Measurements from ENCODE around the gene MAMLD1.

Gene MAMLD1

DNA sequence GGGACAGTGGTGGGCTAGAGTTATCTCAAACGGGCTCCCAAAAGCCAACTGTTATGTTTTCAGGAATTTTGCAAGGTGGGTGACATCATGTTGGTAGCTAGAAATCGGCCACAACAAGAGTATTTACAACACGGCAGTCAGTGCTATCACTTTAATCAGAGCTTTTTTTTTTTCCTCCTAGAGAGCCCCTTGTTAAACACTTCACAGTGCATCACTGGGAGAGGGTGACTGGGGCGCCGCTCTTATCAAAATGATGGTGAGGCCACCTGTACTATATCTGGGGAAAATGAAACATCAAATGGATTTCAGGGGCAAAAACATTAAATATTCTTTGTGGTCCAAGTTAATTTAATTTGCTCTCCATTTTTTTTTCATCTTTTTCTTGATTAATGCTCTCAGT lies 44.9 kb downstream of the MAMLD1 start:
- H3K4me3 ChIP-seq (ENCODE audit: control insufficient read depth, low read depth, low read length), result no peak overlapping the region
- no peak for DNase-seq (ENCODE audit: low read depth)
- TF ChIP-seq, protein P1, sequence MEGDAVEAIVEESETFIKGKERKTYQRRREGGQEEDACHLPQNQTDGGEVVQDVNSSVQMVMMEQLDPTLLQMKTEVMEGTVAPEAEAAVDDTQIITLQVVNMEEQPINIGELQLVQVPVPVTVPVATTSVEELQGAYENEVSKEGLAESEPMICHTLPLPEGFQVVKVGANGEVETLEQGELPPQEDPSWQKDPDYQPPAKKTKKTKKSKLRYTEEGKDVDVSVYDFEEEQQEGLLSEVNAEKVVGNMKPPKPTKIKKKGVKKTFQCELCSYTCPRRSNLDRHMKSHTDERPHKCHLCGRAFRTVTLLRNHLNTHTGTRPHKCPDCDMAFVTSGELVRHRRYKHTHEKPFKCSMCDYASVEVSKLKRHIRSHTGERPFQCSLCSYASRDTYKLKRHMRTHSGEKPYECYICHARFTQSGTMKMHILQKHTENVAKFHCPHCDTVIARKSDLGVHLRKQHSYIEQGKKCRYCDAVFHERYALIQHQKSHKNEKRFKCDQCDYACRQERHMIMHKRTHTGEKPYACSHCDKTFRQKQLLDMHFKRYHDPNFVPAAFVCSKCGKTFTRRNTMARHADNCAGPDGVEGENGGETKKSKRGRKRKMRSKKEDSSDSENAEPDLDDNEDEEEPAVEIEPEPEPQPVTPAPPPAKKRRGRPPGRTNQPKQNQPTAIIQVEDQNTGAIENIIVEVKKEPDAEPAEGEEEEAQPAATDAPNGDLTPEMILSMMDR (IDR thresholded peaks at IDR 0.05; ENCODE audit: control insufficient read depth, insufficient read depth, low read depth, low read length, missing control alignments), result no peak

DNA sequence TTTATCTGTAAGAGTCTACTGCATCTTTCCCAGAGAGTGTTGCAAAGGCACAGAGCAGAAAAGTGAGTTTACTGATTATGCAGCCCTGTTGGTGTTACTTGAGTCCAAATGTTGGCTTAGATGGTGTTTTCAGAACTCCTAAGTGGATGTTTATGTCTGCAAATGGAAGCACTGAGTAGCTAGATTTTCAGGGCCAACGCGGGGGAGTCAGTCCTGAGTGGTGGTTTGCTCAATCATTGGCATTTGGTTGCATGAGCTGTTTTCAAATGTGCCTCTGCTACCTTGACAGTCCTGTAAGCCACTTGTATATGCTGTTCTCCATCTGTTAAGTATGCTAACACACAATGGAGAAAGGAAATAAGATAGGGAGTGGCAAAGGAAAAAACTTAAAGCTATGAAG lies 45.4 kb downstream of the MAMLD1 start:
- TF ChIP-seq, protein P1 (IDR thresholded peaks at IDR 0.05; ENCODE audit: control insufficient read depth, insufficient read depth, low read depth, low read length, missing control alignments), result no peak
- DNase-seq (ENCODE audit: low read depth), result no peak
- H3K4me3 ChIP-seq (ENCODE audit: control insufficient read depth, low read depth, low read length), result no peak overlapping the region

DNA sequence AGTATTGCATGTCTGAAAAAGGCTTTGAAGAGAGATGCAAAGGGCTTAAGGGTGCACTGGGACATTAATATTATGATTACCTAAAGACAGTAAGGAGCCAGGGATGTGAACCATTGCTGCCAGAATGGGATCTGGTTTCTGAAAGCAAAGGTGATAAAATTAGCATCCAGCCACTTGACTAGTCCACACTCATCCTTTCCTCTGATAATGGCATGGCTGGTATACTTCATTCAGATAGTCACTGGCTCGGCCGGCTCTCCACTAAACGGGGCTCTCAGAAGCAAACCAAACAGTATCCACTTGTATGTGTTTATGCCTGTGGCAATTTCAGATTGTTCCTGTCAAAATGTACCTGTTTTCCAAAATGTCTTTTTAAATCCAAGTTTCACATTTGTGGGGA lies 46.4 kb downstream of the MAMLD1 start:
- DNase-seq (ENCODE audit: low read depth), result no peak
- no peak overlapping the region for H3K4me3 ChIP-seq (ENCODE audit: control insufficient read depth, low read depth, low read length)
- TF ChIP-seq, protein P1 (IDR thresholded peaks at IDR 0.05; ENCODE audit: control insufficient read depth, insufficient read depth, low read depth, low read length, missing control alignments), result no peak

DNA sequence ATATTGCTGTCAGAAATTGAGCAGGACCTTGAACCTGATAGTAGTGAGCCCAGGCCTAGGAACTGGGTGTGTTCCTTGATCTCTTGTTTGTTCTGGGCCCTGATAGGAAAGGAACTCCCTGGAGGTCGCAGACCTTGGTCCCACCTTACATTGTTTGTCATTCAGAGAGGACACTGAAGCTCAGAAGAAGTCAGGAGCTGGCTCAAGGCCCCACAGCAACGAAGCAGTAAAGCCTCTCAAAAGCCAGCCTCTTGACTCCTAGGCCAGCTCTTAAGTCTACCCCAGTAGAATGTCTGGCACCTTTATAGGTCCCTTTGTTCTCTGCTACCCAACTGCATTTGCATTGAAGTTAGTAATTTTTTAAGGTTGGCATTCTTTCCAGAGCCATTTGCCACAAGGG lies 46.8 kb downstream of the MAMLD1 start:
- TF ChIP-seq, protein P1 (IDR thresholded peaks at IDR 0.05; ENCODE audit: control insufficient read depth, insufficient read depth, low read depth, low read length, missing control alignments), result no peak
- no peak for DNase-seq (ENCODE audit: low read depth)
- no peak overlapping the region for H3K4me3 ChIP-seq (ENCODE audit: control insufficient read depth, low read depth, low read length)

DNA sequence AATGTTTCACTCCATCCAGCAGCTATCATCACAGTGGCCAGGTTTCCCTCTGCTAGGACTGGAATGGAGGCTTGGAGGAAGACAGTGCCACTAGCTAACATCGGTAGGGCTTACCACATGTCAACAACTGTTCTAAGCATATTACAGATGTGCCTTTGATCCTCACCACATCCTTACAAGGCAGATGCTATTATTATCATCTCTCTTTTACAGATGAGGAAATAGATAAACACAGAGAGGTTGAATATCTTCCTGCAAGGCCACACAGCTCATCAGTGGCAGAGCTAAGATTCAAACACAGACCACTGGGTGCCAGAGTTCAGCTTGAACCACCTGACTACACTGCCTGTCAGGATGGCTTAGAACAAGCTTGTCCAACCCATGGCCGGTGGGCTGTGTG lies 47.4 kb downstream of the MAMLD1 start:
- TF ChIP-seq, protein P1 (IDR thresholded peaks at IDR 0.05; ENCODE audit: control insufficient read depth, insufficient read depth, low read depth, low read length, missing control alignments), result no peak
- no peak overlapping the region for H3K4me3 ChIP-seq (ENCODE audit: control insufficient read depth, low read depth, low read length)
- no peak for DNase-seq (ENCODE audit: low read depth)

DNA sequence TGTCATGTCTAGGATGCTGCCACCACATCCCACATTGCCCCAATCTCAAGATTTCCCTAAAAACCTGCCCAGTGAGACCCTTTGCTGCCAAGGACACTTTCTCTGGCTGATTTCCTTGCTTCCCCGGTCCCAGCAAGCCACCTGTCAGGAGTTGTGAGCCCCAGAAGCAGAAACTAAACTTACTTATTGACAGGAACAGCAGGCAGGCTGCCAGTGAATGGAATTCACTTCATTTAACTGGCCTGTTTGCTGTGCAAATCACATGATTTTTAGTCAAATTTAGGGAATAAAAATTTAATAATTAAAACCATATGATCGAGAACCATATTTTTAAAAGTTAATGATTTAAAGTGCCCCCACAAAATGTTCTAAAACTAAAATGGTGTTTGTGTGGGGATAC lies 48.5 kb downstream of the MAMLD1 start:
- DNase-seq (ENCODE audit: low read depth), result no peak
- TF ChIP-seq, protein P1 (IDR thresholded peaks at IDR 0.05; ENCODE audit: control insufficient read depth, insufficient read depth, low read depth, low read length, missing control alignments), result no peak
- H3K4me3 ChIP-seq (ENCODE audit: control insufficient read depth, low read depth, low read length), result no peak overlapping the region

DNA sequence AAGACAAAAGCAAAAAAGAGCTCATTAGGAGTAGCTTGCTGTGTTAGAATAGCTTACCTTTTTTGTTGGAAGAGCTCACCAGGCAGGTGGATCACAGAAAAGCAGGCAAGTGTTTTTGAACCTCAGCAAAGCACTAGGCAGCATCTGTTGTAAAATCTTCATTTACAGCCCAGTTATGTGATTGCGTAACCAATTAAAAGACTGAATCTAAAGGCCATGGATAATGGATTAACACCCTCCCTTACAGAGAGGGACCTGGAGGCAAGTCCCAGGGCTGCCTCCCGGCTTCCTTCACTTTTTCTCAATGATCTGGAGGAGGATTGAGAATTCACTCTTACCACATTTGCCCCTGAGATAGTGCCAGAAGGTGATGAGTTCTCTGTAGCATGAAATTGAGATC lies 51.1 kb downstream of the MAMLD1 start:
- H3K4me3 ChIP-seq (ENCODE audit: control insufficient read depth, low read depth, low read length), result no peak overlapping the region
- no peak for DNase-seq (ENCODE audit: low read depth)
- TF ChIP-seq, protein P1 (IDR thresholded peaks at IDR 0.05; ENCODE audit: control insufficient read depth, insufficient read depth, low read depth, low read length, missing control alignments), result no peak

Data from AG09309 (cell line).